GM08714 (cell line): Measurements from ENCODE around the gene MAGI1.

Source experiments
- H3K4me3 ChIP-seq: fragments of 200-500 bp; sonication (Bioruptor generic); 2 replicates; pipeline ENCODE4 v1.5.1; 2014; ENCODE audit warnings: mild to moderate bottlenecking, low read length, inconsistent platforms
- ZNF274 ChIP-seq: IDR thresholded peaks from 2 replicates; pipeline ENCODE4 v1.6.1; 2012; ENCODE audit warnings: mild to moderate bottlenecking, low read depth, low read length

Gene MAGI1

DNA sequence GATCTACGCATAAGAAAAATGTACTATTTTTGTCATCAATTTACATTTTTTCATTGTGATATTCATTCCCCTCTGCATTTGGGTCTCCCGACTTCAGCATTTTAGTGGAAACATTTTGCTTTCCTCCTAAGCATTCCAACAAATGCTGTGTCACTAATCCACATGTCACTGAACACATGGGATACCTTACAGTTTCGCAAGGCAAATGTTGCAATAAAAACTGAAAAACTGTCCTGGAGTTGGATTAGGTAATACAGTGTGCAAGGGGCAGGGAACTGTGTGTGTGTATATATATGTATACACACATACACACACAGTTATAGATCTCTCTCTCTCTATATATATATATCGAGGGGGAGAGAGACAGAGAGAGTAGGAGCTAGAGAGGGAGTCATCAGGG, 632.2 kb downstream of the MAGI1 start:
- no peak for TF ChIP-seq ZNF274
- H3K4me3 ChIP-seq = no peak overlapping the region

DNA sequence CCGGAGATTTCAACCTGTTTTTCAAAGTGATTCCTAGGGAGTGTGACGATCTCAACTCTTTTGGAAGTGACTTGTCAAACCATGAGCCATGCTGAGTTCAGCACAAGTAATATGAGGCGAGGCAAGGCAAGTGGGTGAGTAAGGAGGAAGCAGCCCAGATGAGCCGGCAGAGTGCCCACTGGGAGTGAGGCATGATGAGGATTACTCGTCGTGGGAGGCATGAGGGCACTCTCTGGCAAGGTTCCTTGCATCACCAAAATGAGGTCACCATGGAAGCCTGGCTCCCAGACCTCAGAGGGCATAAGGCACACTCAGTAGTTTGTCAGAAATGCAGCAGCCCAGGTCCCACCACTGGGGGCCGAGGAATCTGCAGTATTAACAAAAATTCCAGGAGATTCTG, 636.1 kb downstream of the MAGI1 start:
- no peak for TF ChIP-seq ZNF274
- no peak overlapping the region for H3K4me3 ChIP-seq

DNA sequence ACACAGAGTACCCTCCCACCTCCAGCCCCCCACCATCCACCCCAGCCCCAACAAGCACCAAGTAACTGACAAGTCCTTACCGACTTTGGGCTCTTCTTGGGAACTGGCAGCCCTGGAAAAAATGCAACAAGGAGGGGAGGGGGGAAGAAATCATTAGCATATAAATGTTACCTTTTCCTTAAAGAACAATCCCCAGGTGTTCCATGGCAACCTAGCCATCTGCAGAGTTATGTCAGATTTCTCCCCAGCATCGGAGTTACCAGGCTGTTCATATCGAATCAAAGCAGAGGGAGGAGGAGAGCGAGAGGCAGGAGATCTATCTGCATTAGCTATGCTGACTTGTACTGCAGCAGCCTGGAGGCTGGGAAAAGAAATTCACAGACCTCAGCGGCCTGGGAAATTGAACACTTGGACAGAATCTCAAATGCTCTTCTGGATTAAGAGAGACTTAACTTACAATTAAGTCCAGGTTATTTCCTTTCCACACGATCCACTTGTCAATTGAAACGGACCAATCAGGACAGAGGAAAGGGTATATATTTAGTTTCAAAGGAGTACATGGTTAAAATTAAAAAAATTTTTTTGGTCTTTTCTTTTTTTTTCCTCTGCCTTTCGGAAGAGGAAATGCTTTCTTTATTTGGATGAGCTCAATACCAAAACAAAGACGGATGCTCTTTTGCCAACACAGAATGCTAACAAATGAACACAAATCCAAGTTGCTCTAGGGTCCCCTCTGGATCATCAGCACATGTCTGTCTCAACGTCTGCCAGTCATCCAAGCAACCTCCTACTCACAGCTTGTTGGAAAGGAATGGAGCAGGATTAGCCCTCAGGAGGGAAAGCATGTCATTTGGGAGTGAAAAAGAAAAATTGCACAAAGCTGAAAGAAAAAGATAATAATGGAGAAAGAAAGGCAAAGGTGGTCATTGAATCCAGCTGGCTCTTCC, 637.1 kb downstream of the MAGI1 start:
- TF ChIP-seq ZNF274 = no peak
- no peak overlapping the region for H3K4me3 ChIP-seq

DNA sequence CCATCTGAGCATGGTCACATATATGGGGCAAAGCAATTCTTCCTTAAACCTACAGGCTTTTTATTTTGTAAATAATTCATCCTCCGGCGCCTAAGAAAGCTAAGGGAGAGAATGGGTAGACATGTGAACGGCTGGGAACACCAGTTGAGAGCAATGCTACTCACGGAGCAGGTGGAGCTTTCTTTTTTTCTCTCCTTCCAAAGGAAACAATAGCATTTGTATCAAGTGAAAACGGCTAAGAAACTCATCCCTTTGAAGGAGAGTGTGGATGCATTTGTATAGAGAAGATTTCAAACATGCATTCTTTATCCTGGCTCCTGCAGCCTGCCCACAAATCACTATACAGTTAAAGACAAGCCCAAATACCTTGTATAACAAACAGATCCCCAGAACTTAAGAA, 637.8 kb downstream of the MAGI1 start:
- H3K4me3 ChIP-seq = no peak overlapping the region
- TF ChIP-seq ZNF274 = no peak

DNA sequence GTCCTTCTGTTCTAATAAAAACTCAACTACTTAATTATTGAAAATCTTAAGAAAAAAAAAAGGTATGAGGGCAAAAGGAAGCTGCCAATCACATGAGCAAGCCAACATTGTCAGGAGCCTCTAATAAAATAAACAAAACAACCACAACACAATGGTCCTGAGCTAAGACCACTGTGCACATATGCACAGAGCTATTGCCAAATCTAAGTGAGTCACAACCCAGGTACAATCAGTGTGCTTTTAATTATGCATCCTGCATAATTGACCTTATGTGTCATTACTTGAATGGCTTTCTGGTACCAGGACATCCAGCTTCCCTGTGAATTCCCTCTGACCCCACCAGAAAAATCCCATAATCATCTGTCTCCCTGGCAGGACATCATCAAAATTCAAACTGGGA, 639.8 kb downstream of the MAGI1 start:
- no peak overlapping the region for H3K4me3 ChIP-seq
- no peak for TF ChIP-seq ZNF274

DNA sequence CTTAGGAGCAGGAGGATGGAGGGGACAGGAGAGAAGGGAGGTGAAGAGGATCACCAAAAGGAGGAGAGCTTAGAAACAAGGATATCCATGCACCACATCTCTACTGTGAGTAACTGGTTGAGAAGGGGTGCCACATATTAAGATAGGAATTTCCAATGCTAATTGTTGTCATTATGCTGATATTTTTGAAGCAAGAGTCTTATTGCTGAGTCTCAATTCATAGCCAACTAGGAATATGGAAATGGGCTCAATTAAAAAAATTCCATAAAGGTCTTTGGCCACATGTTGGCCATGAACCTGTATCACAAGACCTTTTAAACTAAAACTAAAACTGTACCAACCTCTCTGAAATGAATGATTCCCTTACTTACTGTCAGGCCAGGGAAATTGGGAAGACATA, 642.6 kb downstream of the MAGI1 start:
- no peak for TF ChIP-seq ZNF274
- no peak overlapping the region for H3K4me3 ChIP-seq

DNA sequence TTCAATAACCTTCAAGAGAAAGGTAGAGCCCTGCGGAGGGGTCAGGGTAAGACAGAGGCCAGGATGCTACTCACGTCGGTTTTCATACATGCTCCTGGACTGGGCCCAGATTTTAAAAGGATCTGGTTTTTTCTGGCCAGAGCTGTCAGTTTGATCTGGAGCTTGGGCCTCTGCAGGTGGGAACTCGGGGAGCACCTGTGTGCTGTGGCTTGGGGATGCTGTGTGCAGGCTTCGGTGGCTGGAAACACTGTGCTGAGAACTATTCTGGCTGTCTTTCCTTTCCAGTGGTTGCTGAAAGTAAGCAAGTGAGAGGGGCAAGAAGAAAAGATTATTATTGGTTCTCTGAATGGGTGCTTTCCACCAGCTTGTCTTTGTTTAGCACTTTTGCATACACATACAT, 647.6 kb downstream of the MAGI1 start:
- no peak for TF ChIP-seq ZNF274
- no peak overlapping the region for H3K4me3 ChIP-seq

DNA sequence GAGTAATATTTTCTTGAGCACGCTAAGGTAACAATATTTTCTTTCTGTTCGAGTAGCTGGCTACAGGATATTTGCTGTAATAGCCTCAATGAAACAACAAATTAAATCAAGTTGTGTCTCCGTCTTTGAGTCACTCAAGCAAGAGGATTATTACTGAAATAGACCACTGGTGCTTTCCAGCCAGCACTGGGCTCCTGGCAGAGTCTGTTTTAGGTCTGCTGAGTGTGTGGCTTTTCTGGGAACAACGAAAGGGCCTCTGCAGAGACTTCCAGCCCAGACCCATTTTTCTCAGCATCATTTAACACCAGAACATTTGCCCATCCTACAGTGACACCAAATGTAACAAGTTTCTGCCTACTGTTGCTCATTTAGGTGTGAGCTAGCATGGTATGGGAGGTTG, 652.9 kb downstream of the MAGI1 start:
- TF ChIP-seq ZNF274 = no peak
- H3K4me3 ChIP-seq = no peak overlapping the region

DNA sequence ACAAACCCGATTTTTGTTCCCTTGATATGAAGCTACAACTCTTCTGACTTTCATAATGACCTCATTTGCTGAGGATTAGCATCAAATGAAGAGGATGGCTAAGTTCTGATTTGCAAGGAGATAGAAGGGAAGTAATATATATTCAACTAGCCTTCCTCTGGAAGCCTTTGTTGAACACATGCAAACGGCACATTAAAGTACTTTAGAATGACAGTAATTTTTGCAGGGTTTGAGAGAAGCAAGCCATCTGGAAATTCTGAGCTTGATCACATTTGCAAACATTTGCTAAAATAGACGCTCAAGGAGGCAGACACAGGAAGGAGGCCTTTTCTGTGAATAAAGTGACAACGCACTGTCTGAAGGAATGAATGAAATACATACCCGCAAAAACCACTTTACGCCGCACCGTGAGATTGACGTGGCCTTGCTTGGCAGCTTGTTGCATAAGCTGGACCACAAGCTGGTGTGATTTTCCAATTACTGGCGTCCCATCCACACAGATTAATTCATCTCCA, 657.2 kb downstream of the MAGI1 start:
- no peak overlapping the region for H3K4me3 ChIP-seq
- TF ChIP-seq ZNF274 = no peak

DNA sequence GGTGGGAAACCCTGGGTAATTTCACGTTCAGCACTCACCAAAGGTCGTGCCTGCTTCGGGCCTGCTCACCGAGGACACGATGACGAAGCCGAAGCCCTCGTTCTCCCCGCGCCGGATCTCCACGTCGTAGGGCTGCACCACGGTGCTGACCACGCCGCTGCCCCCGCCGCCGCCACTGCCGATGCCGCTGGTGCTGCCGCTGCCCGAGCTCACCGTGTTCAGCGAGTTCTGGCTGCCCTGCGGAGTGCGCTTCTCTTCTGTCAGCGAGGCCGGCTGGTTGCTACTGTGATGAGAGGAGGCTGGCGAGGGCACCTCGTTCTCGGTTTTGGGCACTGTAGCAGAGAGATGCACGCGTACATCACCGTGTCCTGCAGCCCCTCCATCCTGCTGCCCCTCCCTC, 659.5 kb downstream of the MAGI1 start:
- no peak for TF ChIP-seq ZNF274
- no peak overlapping the region for H3K4me3 ChIP-seq

DNA sequence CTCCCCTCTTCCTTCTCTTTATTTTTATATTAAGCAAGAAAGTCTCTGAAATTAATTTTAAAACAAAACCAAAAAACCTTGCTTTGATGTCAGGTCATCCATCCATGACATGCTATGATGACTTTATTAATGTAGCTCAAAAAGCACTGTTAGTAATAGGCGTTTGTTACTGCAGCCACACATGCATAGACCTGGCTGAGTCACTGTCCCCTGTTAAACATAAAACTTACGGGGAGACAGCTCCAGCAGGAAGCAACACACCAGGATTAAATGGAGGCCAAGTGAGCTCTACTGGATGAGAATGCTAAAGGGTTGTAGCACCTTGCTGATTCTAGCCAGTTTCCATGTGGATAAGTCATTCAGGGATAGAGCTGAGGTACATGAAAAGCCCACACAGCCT, 661.1 kb downstream of the MAGI1 start:
- H3K4me3 ChIP-seq = no peak overlapping the region
- no peak for TF ChIP-seq ZNF274

DNA sequence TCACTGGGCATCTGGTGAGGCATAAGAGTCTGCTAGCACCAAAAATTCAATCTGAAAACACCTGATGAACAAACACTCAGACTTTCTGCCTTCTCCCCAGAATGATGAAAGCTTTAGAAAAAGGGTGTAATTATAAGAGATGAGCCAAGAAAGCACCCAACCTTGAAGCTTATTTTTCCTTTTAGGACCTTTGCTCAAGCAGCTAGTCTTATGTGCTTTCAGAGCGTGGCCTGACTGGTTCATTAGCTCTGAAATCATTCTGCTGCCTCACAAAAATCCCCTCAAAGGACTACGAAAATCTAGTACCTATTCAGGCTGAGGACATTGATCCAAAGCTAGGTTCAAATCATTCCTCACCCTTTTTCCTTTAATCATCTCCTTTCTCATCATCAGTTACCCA, 662.3 kb downstream of the MAGI1 start:
- no peak overlapping the region for H3K4me3 ChIP-seq
- TF ChIP-seq ZNF274 = no peak

DNA sequence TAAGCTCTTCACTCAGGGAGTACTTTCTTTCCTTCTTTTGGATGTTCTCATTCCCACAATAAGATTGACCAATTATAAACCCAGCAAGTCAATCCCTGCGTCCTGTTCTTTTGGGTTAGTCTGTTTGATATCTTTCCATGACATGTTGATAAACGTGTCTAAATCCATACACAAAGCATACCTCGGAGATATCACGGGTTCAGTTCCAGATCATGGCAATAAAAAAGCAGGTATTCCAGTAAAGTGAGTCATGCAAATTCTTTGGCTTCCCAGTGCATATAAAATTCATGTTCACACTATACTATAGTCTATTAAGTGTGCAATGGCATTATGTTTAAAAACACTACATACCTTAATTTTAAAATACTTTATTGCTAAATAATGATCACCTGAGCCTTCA, 667.7 kb downstream of the MAGI1 start:
- no peak for TF ChIP-seq ZNF274

DNA sequence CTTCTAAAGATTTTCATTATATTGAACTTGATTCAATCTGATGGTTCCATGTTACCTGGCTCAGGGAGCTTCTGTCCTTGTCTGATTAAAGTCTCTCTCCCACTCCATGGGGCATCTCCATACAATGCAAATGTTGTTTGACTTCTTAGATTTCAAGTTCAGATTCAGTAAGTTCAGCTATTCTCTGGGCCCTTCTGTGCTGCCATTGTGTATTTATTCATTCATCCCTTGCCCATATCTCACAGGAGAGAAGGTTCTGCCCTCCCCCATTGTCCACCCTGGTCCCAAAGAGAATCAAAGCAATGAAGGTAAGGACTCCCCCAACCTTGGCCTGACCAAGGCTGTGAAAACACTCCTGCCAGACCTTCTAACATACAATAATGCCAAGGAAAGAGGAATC, 669.9 kb downstream of the MAGI1 start:
- no peak for TF ChIP-seq ZNF274
- H3K4me3 ChIP-seq = no peak overlapping the region

More for the DNA sequence above, 667.7 kb downstream of the MAGI1 start:
- no peak overlapping the region for H3K4me3 ChIP-seq

DNA sequence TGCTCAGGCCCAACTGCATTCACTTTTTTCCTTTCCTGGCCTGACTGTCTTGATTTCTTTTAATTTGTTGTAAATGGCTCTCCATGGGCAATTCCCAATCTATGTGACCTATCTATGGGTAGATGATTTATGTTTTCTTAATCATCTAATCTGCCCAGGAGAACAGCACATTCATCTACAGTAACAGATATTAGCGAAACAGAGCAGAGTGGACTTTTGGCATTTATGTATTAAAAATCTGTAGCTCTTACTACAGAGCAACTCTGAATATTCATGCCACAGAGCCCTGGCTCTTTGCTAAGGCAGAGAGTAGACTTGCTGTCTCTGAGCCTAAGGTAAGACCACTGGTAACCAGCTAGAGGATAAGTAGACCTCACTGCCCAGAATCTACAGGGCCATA, 676.0 kb downstream of the MAGI1 start:
- TF ChIP-seq ZNF274 = no peak

DNA sequence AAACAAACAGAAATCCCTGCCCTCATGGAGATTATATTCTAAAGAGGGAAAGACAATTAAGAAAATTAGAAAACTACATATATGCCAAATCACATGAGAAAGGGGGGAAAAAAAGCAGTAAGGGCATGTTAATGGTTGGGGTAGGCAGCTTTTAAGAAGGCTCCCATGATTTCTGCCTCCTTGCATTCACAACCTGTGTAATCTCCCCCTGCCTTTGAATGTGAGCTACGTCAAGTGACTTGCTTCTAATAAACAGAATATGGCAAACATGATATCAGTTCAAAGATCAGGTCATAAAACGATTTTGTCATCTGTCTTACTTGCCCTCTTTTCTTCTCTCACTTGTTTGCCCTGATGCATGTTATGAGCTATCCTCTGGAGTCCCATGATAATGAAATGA, 677.3 kb downstream of the MAGI1 start:
- no peak overlapping the region for H3K4me3 ChIP-seq
- no peak for TF ChIP-seq ZNF274

More for the DNA sequence above, 676.0 kb downstream of the MAGI1 start:
- no peak overlapping the region for H3K4me3 ChIP-seq
